Measurements from ENCODE around the gene VASH1. TPM values are rescaled to one million over a fixed set of nuclear protein-coding genes. Genes with fewer than 3 reads are reported as not detected.

Gene VASH1
- total RNA-seq, 1 donor: 3.9 TPM

- no peak overlapping the region for H3K4me3 ChIP-seq (ENCODE audit: low read depth, low read length)
- DNase-seq (ENCODE audit: low read depth): no peak
- no peak for TF ChIP-seq CTCF (IDR thresholded peaks at IDR 0.05; ENCODE audit: insufficient read depth, low read depth, low read length)
These were observed 18.2 kb downstream of the VASH1 start for GRCh38 chr14:76779221-76780057.

GRCh38 chr14:76780058-76780345, 18.7 kb downstream of the VASH1 start:
- TF ChIP-seq CTCF (IDR thresholded peaks at IDR 0.05; ENCODE audit: insufficient read depth, low read depth, low read length): no peak
- no peak for DNase-seq (ENCODE audit: low read depth)
- H3K4me3 ChIP-seq (ENCODE audit: low read depth, low read length): no peak overlapping the region

GRCh38 chr14:76780360-76780759, 19.1 kb downstream of the VASH1 start:
- DNase-seq (ENCODE audit: low read depth): no peak
- no peak for TF ChIP-seq CTCF (IDR thresholded peaks at IDR 0.05; ENCODE audit: insufficient read depth, low read depth, low read length)
- H3K4me3 ChIP-seq (ENCODE audit: low read depth, low read length): no peak overlapping the region

- H3K4me3 ChIP-seq (ENCODE audit: low read depth, low read length): no peak overlapping the region
- no peak for TF ChIP-seq CTCF (IDR thresholded peaks at IDR 0.05; ENCODE audit: insufficient read depth, low read depth, low read length)
- DNase-seq (ENCODE audit: low read depth): no peak
These were observed 19.8 kb downstream of the VASH1 start for GRCh38 chr14:76780875-76781647.

GRCh38 chr14:76781648-76782051, 20.4 kb downstream of the VASH1 start:
- TF ChIP-seq CTCF (IDR thresholded peaks at IDR 0.05; ENCODE audit: insufficient read depth, low read depth, low read length): no peak
- no peak for DNase-seq (ENCODE audit: low read depth)

GRCh38 chr14:76782115-76782884, 21.0 kb downstream of the VASH1 start:
- no peak for TF ChIP-seq CTCF (IDR thresholded peaks at IDR 0.05; ENCODE audit: insufficient read depth, low read depth, low read length)
- DNase-seq (ENCODE audit: low read depth): no peak
- no peak overlapping the region for H3K4me3 ChIP-seq (ENCODE audit: low read depth, low read length)

More at GRCh38 chr14:76781648-76782051, 20.4 kb downstream of the VASH1 start:
- no peak overlapping the region for H3K4me3 ChIP-seq (ENCODE audit: low read depth, low read length)

All from fibroblast of villous mesenchyme (primary cell).